Keratinocyte (primary cell): ENCODE results near the gene PCDHGA10.

ENCODE experiments used
- EZH2 ChIP-seq: IDR thresholded peaks from one replicate; pipeline ENCODE4 v1.6.1; 2012; ENCODE audit warnings: inconsistent platforms, mild to moderate bottlenecking, low read length, moderate library complexity
- TF ChIP-seq, protein P1 (sequence below), 3 experiments: IDR thresholded peaks in 1 of 3; conservative IDR thresholded peaks in 1 of 3; optimal IDR thresholded peaks in 1 of 3; 2 replicates in 2 of 3; 3 replicates in 1 of 3; pipeline versions ENCODE3 to v1.5.1; 2011; ENCODE audit warnings: low read length in 3 of 3, mild to moderate bottlenecking in 3 of 3, moderate library complexity in 2 of 3, control low read depth in 1 of 3, inconsistent platforms in 1 of 3; ENCODE audit not compliant: insufficient read depth in 2 of 3; ENCODE audit errors: extremely low read depth in 1 of 3

DNA sequence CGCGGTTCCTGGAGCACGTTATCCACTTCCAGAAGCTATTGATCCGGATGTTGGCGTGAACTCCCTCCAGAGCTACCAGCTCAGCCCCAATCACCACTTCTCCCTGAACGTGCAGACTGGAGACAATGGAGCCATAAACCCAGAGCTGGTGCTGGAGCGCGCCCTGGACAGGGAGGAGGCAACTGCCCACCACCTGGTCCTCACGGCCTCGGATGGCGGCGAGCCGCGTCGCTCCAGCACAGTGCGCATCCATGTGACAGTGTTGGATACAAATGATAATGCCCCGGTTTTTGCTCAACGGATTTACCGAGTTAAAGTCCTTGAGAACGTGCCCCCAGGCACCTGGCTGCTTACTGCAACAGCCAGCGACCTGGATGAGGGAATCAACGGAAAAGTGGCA is 9.4 kb upstream of the PCDHGA10 start:
- TF ChIP-seq, protein P1, sequence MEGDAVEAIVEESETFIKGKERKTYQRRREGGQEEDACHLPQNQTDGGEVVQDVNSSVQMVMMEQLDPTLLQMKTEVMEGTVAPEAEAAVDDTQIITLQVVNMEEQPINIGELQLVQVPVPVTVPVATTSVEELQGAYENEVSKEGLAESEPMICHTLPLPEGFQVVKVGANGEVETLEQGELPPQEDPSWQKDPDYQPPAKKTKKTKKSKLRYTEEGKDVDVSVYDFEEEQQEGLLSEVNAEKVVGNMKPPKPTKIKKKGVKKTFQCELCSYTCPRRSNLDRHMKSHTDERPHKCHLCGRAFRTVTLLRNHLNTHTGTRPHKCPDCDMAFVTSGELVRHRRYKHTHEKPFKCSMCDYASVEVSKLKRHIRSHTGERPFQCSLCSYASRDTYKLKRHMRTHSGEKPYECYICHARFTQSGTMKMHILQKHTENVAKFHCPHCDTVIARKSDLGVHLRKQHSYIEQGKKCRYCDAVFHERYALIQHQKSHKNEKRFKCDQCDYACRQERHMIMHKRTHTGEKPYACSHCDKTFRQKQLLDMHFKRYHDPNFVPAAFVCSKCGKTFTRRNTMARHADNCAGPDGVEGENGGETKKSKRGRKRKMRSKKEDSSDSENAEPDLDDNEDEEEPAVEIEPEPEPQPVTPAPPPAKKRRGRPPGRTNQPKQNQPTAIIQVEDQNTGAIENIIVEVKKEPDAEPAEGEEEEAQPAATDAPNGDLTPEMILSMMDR (optimal IDR thresholded peaks at IDR 0.05 in 1 of 3, IDR thresholded peaks at IDR 0.05 in 1 of 3, conservative IDR thresholded peaks at IDR 0.05 in 1 of 3; ENCODE audit: extremely low read depth in 1 of 3, insufficient read depth in 2 of 3, low read length in 3 of 3), result no peak
- TF ChIP-seq EZH2, result no peak
